Measurements from ENCODE around the gene SLC25A46.
"Not testable (repeated sequence)": the region's sequence is repeated elsewhere in the genome, so short reads cannot be mapped to it uniquely, and the experiment has no call there.

SLC25A46 gene

DNA sequence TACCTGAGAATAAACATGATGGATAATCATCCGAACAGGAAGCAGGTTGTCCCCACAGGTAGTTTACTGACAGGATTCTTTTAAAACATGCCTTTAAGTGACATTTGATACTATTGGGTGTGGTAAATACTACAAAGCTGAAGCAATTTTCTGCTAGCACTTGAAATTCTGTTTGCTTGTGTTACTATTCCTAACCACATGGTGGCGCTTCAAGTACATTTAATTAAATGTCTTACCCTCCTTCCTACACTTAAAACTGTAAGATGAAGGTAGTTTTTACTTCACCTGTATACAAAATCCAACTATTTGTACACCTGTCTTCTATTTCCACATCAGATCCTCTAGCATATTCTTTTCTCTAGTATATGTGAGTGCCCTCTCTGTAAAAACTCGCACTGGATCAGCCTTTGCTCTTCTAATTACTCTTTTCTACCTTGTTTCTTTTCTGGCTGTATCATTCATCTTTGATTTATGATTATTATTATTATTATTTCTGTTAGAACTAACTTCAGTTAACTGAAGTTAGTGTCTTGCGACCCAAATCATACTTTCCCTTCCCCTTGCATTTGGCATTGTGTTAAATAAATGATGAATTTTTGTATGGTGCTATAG lies 18.4 kb downstream of the SLC25A46 start:
- peak; percentile 11 for DNase-seq

DNA sequence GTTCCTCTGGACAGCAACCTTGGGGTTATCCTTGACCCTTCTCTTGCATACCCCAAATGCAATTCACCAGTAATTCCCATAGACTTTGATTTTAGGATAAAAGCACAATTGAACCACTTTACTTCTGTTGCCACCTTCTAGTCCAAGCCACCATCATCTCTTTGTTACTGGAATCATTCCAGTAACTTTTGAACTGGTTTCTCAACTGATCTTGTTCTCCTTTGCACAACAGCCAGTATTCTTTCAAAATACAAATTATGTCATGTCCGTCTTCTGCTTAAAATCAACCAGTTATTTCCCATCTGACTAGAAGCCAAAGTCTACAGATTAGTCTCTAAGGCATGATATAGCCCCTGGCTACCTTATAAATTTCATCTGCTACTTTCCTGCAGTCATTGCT lies 21.4 kb downstream of the SLC25A46 start:
- DNase-seq: no peak

DNA sequence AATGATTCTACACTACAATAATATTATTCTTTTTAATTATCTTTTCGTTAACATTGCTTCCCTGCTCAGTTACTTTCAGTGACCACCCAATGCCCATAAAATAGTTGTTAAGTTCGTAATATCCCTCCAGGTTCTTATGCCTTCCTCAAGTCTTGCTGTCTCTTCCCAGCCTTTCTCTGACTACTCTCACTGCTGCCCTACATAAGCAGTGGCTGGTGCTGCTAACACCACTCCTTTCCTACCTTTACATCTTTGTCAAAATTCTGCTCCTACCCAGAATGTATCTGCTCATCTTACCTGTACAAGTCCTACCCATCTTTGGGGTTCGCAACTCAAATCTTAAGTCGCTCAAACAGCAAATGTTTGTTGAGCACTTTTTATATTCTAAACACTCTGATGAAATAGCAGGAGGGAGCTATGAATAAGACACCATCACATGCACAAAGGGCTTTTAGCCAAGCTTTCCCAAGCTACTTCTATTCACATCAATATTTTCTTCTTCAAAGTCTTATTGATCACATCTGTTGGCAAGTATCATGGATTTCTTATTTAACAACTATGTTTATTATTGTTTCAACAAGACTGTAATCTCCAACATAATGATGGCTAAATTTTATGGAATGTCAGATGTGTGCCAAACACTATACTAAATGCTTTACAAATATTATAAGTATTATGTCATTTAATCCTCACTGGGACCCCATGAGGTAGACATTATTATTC lies 29.5 kb downstream of the SLC25A46 start:
- DNase-seq: no peak

DNA sequence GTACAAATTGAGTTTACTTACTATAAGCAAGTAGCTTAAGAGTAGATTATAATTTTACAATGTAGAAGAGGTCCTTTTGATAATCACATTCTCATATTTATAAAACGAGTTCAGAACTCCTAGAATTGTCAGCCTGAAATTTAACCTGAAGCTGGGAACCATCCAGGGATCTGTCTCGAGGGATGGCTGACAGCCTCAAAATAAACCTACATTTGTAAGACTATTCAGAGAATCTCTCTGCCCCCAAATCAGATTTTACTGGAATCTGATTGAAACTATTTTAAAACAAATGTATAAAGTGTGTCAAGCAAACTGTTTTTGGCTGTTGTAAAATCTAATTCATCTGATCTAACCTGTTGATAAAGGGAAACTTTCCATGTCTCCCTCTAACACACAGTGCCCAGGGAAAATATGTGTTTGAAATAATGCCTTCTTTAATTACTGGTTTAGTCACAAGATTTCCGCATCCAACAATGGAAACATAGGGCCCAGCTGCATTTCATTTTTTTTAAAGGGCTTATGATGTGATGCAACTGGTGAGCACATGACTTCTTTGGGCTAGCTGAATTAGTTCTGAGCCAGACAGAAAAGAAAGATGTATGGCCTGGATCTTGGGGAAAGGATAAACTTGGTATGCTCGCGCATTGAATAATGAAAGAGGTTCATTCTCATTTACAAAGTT lies 30.3 kb downstream of the SLC25A46 start:
- DNase-seq: no peak

DNA sequence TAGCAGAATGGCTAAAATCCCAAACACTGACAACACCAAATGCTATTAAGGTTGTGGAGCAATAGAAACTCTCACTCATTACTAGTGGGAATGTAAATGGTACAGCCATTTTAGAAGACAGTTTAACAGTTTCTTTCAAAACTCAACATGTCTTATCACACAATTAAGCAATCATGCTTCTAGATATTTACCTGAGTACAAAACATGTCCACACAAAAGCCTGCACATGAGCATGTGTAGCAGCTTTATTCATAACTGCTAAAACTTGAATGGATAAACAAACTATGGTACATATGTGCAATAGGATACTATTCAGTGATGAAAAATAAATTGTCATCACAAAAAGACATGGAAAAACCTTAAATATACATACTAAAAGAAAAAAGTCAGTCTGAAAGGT lies 31.5 kb downstream of the SLC25A46 start:
- DNase-seq: no peak

DNA sequence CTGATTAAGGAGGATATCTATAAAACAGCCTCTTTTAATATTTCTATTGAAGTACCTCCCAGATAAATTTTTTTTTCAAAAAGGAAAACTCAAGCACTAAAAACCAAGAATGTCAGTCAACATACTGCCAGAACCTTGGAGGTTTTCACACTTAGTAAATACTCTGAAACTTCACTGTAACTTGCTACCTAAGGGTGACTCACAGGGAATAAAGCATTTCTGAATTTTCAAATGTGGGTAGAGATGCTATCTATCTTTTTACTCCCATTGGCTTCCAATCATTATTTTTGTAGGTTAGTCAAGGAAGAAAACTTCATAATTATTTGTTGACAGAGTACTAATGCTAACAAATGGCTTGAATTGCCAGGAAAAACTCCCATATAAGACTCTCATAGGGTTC lies 46.1 kb downstream of the SLC25A46 start:
- no peak for DNase-seq

DNA sequence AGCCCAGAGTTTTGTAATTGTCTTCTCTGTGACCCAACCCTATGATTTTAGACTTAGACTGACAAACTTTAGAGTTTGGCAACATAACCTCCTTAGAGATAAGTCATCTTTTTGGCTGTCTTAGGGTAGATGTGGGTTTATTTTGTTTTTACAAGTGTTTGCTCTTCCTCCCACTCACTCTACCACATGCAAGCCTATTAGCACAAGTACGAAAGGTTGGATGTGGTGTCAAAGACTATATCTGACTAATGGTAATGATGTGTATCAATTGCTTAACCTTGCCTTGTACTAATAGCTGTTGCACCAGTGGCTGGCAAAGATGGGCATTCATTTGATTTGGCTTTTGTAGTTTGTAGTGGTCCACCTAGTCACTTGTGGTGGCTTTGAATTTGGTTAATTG lies 46.5 kb downstream of the SLC25A46 start:
- no peak for DNase-seq

DNA sequence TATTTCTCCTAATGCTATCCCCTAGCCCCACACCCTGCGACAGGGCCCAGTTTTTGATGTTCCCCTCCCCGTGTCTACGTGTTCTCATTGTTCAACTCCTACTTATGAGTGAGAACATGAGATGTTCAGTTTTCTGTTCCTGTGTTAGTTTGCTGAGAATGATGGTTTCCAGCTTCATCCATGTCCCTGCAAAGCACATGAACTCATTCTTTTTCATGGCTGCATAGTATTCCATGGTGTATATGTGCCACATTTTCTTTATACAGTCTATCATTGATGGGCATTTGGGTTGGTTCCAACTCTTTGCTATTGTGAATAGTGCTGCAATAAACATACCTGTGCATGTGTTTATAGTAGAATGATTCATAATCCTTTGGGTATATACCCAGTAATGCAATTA lies 49.2 kb downstream of the SLC25A46 start:
- DNase-seq: not testable (repeated sequence)

DNA sequence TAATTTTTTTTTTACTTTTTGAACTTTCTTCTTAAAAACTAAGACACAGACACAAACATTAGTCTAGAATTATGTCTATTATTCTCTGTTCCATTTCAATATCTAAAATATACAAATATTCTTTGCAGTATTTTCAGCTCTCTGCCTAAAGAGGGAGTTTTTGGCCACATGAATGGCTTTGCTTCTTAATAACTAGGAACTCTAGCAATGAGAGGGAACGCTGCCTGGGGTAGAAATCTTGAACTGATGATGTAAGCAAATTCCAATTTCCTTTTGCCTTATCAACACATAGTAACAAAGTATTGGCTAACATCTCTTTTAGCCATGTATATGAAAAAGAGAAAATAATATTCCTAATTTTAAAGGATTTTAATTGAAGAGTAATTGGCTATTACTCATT lies 51.9 kb downstream of the SLC25A46 start:
- no peak for DNase-seq

DNA sequence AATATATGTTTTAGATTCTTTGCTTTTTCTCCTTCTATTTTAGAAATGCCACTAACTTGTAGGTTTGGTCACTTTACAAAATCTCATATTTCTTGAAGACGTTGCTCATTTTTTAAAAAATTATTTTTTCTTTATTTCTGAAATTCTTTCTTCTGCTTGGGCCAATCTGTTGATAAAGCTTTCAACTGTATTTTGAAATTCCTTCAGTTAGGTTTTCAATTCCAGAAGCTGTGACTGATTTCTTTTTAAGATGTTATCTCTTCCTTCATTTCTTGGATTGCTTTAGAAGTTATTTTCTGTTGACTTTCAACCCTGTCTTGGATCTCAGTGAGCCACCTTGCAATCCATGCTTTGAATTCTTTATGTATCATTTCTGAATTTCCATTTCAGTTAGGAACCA lies 64.2 kb downstream of the SLC25A46 start:
- DNase-seq: no peak

DNA sequence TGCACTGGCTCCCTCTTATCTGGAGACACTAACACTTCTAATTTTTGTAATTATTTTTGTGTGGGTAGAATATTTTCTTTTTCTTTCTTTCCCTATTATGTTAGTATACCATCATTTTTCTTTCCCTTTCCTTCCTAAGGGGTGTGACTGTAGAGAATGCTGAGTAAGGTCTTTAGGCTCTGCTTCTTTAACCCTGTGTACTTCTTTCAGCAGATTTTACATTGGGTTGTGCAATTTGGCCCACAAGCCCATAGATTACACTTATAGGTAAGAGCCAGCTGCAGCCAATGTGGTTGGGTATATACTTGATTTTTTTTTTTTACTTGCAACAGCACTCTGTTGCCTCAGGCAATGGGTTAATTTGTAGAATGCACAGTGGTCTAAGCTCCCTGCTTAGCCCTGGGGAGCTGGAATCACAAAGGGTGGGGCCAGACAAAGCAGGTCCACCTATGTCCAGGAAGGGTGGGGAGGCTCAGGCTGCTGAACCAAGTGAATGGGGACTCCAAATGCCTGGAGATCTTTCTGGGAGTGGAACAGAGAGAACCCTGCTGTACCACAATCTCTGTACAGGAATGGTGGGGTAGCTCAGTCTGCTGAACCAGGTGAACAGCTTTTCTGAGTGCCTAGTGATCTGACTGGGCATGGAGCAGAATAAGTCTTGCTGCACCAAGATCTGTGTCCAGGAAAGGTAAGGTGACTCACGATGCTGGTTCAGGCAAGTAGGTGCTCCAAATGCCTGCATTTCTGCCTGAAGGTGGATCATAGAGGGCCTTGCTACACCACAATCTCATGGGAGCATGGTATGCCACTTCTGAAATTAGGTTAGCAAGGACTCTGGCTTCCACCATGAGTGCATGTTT lies 64.9 kb downstream of the SLC25A46 start:
- no peak for DNase-seq

DNA sequence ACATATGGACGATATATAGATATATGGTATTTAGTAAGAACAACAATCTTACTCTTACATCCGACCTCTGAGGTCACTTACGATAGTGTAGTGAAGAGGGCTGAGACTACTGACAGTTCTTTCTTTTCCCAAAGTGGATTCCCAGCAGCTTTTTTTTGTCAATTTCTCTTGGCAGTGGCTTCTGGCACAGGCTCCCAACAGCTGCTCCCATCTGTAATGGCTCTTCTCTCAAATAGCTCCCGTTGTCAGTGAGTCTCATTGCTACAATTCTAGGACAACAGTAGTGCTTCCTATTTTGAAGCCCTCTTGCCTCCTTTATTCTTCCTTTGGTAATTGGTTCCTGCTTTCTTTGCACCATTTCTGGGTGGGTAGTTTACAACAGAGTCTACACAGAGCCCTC lies 68.4 kb downstream of the SLC25A46 start:
- no peak for DNase-seq

DNA sequence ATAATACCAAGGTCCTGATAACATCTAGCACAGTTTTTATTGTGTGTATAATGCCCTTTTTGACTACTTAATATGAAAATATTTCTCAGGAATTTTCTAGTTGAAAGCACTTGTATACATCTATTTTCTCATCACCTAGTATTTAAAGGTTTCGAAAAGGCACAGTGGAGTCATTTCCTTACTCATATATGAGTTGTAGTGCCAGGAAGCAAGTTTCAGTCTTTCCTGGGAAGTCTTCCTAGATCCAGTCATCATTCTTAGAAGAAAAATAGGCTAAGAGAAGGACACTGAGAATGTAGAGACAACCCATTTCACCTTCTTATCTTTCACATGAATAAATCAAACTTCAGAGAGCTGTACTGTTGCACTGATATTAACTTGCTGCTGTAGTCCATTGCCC lies 70.2 kb downstream of the SLC25A46 start:
- DNase-seq: no peak
